H1 (cell line): Measurements from ENCODE around the gene RAPGEF6. TPM values are rescaled to one million over a fixed set of nuclear protein-coding genes. Genes with fewer than 3 reads are reported as not detected.

Experiments
- EZH2 ChIP-seq: fragments of 200-600 bp; sonication (generic); IDR thresholded peaks from 2 replicates; pipeline ENCODE4 v1.7.1; 2012; ENCODE audit warnings: low read depth, mild to moderate bottlenecking, moderate library complexity, low read length, inconsistent platforms; ENCODE audit not compliant: severe bottlenecking
- MAX ChIP-seq: IDR thresholded peaks from 2 replicates; pipeline ENCODE4 v1.6.1; 2012; ENCODE audit warnings: inconsistent platforms
- RNF2 ChIP-seq: fragments of 200-900, 300-1000 bp; sonication (generic); IDR thresholded peaks from 2 replicates; pipeline ENCODE4 v1.7.1; 2016; ENCODE audit warnings: borderline replicate concordance, low read depth, mild to moderate bottlenecking, antibody characterized with exemption, low read length; ENCODE audit not compliant: poor library complexity, severe bottlenecking; ENCODE audit errors: missing control alignments
- TEAD4 ChIP-seq: IDR thresholded peaks from 2 replicates; pipeline ENCODE4 v1.6.1; 2012; ENCODE audit warnings: low read depth, low read length, inconsistent platforms, mixed read lengths
- polyA plus RNA-seq, 7 experiments: library from polyadenylated mRNA; depleted of rRNA in 3 of 7; stranded (reverse) in 5 of 7; unstranded in 2 of 7; fragments of >200 nt in 5 of 7; fragments of 200-250 nt in 2 of 7; gene quantifications; 1 replicate in 5 of 7; 2 replicates in 1 of 7; 4 replicates in 1 of 7; pipeline versions ENCODE4 v1.2.1 to v1.2.3, GENCODE V29; 2011 to 2013; ENCODE audit warnings: missing spikeins in 2 of 7, mixed read lengths in 2 of 7
- total RNA-seq: library from RNA; stranded (reverse); fragmentation: NEBNext Ultra II Directional; extraction: Animal tissue kit (Norgen Biotek cat#: 25700); gene quantifications from 2 replicates; pipeline ENCODE4 v1.2.1, GENCODE V29; 2021

Gene RAPGEF6
- total and polyA plus RNA-seq, 2 of the 8 experiments (the other 6 are each of a cell fraction or from before 2014, with no cell fraction given) = 4.8 to 20.0 TPM

- TF ChIP-seq EZH2 (no peak), MAX (no peak), RNF2 (no peak), TEAD4 (no peak)
- TF ChIP-seq, all 59 proteins: peak for 0
Measured at GRCh38 chr5:131607903-131608540, 27.0 kb downstream of the RAPGEF6 start (continued).
